ENCODE results near the gene CD93. TPM values are rescaled to one million over a fixed set of nuclear protein-coding genes. Genes with fewer than 3 reads are reported as not detected.

CD93 gene
- total and polyA plus RNA-seq, 2 donors (not counting 1 experiment from before 2014, with no cell fraction given), result 0.01 TPM; not detected in 1

- Histone ChIP-seq H4K20me1 (ENCODE audit: control insufficient read depth, extremely low read depth, insufficient read depth, low read length) (no peaks in the 10 kb centered on the region), H2AFZ (ENCODE audit: low read length) (no peak overlapping the region), H3K4me2 (ENCODE audit: extremely low read depth, insufficient read depth, low read length) (no peak overlapping the region), H3K27me3 (ENCODE audit: control insufficient read depth, insufficient read depth, low read length) (no peaks in the 10 kb centered on the region), H3K4me3 (replicated peaks in 1 of 4; ENCODE audit: control extremely low read depth in 1 of 4, insufficient read depth in 1 of 4, low read depth in 3 of 4, low read length in 4 of 4) (no peak overlapping the region), H3K79me2 (ENCODE audit: control insufficient read depth, insufficient read depth, low read length) (no peaks in the 10 kb centered on the region), H3K4me1 (ENCODE audit: control insufficient read depth, extremely low read depth, insufficient read depth, low read length) (no peaks in the 10 kb centered on the region), H3K36me3 (ENCODE audit: control insufficient read depth, insufficient read depth, low read length) (no peaks in the 10 kb centered on the region), H3K9ac (ENCODE audit: insufficient read depth, low read length) (no peak overlapping the region), H3K27ac (ENCODE audit: insufficient read depth, low read length) (no peak overlapping the region), H3K9me3 (ENCODE audit: control insufficient read depth, insufficient read depth, low read depth, low read length) (no peaks in the 10 kb centered on the region)
- TF ChIP-seq EZH2 (IDR thresholded peaks at IDR 0.05; ENCODE audit: low read length, missing control alignments), result no peak
- TF ChIP-seq CTCF (conservative IDR thresholded peaks at IDR 0.05 in 1 of 2, IDR thresholded peaks at IDR 0.05 in 1 of 2; ENCODE audit: low read depth in 1 of 2, low read length in 2 of 2), result no peak
- DNase-seq (ENCODE audit: low read depth in 2 of 2), result no peak
Observed at GRCh38 chr20:23077277-23077676, 8.8 kb downstream of the CD93 start.

GRCh38 chr20:23074052-23074451 is 12.1 kb downstream of the CD93 start:
- no peak overlapping the region for H3K9ac ChIP-seq (ENCODE audit: insufficient read depth, low read length)
- H3K36me3 ChIP-seq (ENCODE audit: control insufficient read depth, insufficient read depth, low read length), result no peaks in the 10 kb centered on the region
- H3K79me2 ChIP-seq (ENCODE audit: control insufficient read depth, insufficient read depth, low read length), result no peaks in the 10 kb centered on the region
- no peaks in the 10 kb centered on the region for H3K27me3 ChIP-seq (ENCODE audit: control insufficient read depth, insufficient read depth, low read length)
- H3K27ac ChIP-seq (ENCODE audit: insufficient read depth, low read length), result no peak overlapping the region
- H3K4me2 ChIP-seq (ENCODE audit: extremely low read depth, insufficient read depth, low read length), result no peak overlapping the region
- H3K4me3 ChIP-seq (replicated peaks in 1 of 4; ENCODE audit: control extremely low read depth in 1 of 4, insufficient read depth in 1 of 4, low read depth in 3 of 4, low read length in 4 of 4), result no peak overlapping the region
- TF ChIP-seq CTCF (conservative IDR thresholded peaks at IDR 0.05 in 1 of 2, IDR thresholded peaks at IDR 0.05 in 1 of 2; ENCODE audit: low read depth in 1 of 2, low read length in 2 of 2) (no peak), EZH2 (IDR thresholded peaks at IDR 0.05; ENCODE audit: low read length, missing control alignments) (no peak)
- no peak for DNase-seq (ENCODE audit: low read depth in 2 of 2)
- no peaks in the 10 kb centered on the region for H3K9me3 ChIP-seq (ENCODE audit: control insufficient read depth, insufficient read depth, low read depth, low read length)
- no peaks in the 10 kb centered on the region for H3K4me1 ChIP-seq (ENCODE audit: control insufficient read depth, extremely low read depth, insufficient read depth, low read length)
- H4K20me1 ChIP-seq (ENCODE audit: control insufficient read depth, extremely low read depth, insufficient read depth, low read length), result no peaks in the 10 kb centered on the region
- no peak overlapping the region for H2AFZ ChIP-seq (ENCODE audit: low read length)

- Histone ChIP-seq H2AFZ (ENCODE audit: low read length) (no peak overlapping the region), H3K27me3 (ENCODE audit: control insufficient read depth, insufficient read depth, low read length) (no peaks in the 10 kb centered on the region), H3K9me3 (ENCODE audit: control insufficient read depth, insufficient read depth, low read depth, low read length) (no peaks in the 10 kb centered on the region), H3K4me3 (replicated peaks in 1 of 4; ENCODE audit: control extremely low read depth in 1 of 4, insufficient read depth in 1 of 4, low read depth in 3 of 4, low read length in 4 of 4) (no peak overlapping the region), H3K4me1 (ENCODE audit: control insufficient read depth, extremely low read depth, insufficient read depth, low read length) (no peaks in the 10 kb centered on the region), H3K79me2 (ENCODE audit: control insufficient read depth, insufficient read depth, low read length) (no peaks in the 10 kb centered on the region), H3K36me3 (ENCODE audit: control insufficient read depth, insufficient read depth, low read length) (no peaks in the 10 kb centered on the region), H3K9ac (ENCODE audit: insufficient read depth, low read length) (no peak overlapping the region), H3K4me2 (ENCODE audit: extremely low read depth, insufficient read depth, low read length) (no peak overlapping the region), H3K27ac (ENCODE audit: insufficient read depth, low read length) (no peak overlapping the region), H4K20me1 (ENCODE audit: control insufficient read depth, extremely low read depth, insufficient read depth, low read length) (no peaks in the 10 kb centered on the region)
- no peak for TF ChIP-seq EZH2 (IDR thresholded peaks at IDR 0.05; ENCODE audit: low read length, missing control alignments)
- no peak for TF ChIP-seq CTCF (conservative IDR thresholded peaks at IDR 0.05 in 1 of 2, IDR thresholded peaks at IDR 0.05 in 1 of 2; ENCODE audit: low read depth in 1 of 2, low read length in 2 of 2)
- peak in 1 of 2 donors; percentile 6 for DNase-seq (ENCODE audit: low read depth in 2 of 2)
Observed at GRCh38 chr20:23072892-23073586, 13.1 kb downstream of the CD93 start.
